Neural cell (in vitro differentiated cells): ENCODE data around the gene IDI1.

Experiments used
- EP300 ChIP-seq: fragments of 450-650 bp; conservative IDR thresholded peaks from 2 replicates; pipeline ENCODE4 v1.6.1; 2014; ENCODE audit warnings: antibody characterized with exemption, mild to moderate bottlenecking, moderate library complexity; ENCODE audit not compliant: poor library complexity, severe bottlenecking
- EZH2 ChIP-seq: fragments of 200-600, 300-800 bp; shearing (Covaris generic), sonication (generic); IDR thresholded peaks from 2 replicates; pipeline ENCODE4 v1.6.1; 2014; ENCODE audit warnings: antibody characterized with exemption, low read length, borderline replicate concordance, mild to moderate bottlenecking; ENCODE audit not compliant: insufficient read depth, poor library complexity, severe bottlenecking
- MXI1 ChIP-seq: fragments of 450-650 bp; conservative IDR thresholded peaks from 2 replicates; pipeline ENCODE4 v1.6.1; 2014; ENCODE audit warnings: antibody characterized with exemption, mild to moderate bottlenecking; ENCODE audit not compliant: poor library complexity, severe bottlenecking
- POLR2AphosphoS5 ChIP-seq: IDR thresholded peaks from 2 replicates; pipeline ENCODE4 v1.6.1; 2012
- TAF1 ChIP-seq: IDR thresholded peaks from 2 replicates; pipeline ENCODE4 v1.6.1; 2012; ENCODE audit warnings: low read depth
- TF ChIP-seq, protein P1 (sequence below): fragments of 450-650 bp; IDR thresholded peaks from 2 replicates; pipeline ENCODE4 v1.5.1; 2014; ENCODE audit warnings: antibody characterized with exemption, mild to moderate bottlenecking, moderate library complexity; ENCODE audit not compliant: poor library complexity, severe bottlenecking
- TF ChIP-seq, protein P2 (sequence below): IDR thresholded peaks from 2 replicates; pipeline ENCODE4 v1.6.1; 2012; ENCODE audit warnings: borderline replicate concordance

DNA sequence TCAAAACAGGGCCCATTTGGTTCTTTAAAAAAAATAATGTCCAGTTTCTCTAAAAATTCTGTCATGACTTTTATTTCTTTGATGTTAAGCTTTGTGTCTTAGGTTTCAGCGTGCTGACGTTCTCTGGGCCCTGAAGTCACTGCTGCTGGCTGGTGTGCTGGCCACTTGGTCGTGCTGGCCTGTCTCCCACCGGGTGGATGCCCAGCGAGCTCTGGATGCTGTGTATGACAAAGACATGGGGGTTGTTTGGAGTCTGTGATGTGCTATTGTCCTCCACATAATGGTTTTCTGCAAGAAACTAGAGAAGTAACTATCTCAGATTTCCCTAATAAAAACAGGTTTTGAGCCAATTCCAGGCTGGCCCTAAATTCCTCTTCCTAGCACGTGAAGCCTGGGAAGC lies 13.7 kb downstream of the IDI1 start:
- TF ChIP-seq, protein P1, sequence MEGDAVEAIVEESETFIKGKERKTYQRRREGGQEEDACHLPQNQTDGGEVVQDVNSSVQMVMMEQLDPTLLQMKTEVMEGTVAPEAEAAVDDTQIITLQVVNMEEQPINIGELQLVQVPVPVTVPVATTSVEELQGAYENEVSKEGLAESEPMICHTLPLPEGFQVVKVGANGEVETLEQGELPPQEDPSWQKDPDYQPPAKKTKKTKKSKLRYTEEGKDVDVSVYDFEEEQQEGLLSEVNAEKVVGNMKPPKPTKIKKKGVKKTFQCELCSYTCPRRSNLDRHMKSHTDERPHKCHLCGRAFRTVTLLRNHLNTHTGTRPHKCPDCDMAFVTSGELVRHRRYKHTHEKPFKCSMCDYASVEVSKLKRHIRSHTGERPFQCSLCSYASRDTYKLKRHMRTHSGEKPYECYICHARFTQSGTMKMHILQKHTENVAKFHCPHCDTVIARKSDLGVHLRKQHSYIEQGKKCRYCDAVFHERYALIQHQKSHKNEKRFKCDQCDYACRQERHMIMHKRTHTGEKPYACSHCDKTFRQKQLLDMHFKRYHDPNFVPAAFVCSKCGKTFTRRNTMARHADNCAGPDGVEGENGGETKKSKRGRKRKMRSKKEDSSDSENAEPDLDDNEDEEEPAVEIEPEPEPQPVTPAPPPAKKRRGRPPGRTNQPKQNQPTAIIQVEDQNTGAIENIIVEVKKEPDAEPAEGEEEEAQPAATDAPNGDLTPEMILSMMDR, result no peak
- no peak for TF ChIP-seq MXI1
- TF ChIP-seq, protein P2, sequence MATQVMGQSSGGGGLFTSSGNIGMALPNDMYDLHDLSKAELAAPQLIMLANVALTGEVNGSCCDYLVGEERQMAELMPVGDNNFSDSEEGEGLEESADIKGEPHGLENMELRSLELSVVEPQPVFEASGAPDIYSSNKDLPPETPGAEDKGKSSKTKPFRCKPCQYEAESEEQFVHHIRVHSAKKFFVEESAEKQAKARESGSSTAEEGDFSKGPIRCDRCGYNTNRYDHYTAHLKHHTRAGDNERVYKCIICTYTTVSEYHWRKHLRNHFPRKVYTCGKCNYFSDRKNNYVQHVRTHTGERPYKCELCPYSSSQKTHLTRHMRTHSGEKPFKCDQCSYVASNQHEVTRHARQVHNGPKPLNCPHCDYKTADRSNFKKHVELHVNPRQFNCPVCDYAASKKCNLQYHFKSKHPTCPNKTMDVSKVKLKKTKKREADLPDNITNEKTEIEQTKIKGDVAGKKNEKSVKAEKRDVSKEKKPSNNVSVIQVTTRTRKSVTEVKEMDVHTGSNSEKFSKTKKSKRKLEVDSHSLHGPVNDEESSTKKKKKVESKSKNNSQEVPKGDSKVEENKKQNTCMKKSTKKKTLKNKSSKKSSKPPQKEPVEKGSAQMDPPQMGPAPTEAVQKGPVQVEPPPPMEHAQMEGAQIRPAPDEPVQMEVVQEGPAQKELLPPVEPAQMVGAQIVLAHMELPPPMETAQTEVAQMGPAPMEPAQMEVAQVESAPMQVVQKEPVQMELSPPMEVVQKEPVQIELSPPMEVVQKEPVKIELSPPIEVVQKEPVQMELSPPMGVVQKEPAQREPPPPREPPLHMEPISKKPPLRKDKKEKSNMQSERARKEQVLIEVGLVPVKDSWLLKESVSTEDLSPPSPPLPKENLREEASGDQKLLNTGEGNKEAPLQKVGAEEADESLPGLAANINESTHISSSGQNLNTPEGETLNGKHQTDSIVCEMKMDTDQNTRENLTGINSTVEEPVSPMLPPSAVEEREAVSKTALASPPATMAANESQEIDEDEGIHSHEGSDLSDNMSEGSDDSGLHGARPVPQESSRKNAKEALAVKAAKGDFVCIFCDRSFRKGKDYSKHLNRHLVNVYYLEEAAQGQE, result no peak
- TF ChIP-seq TAF1, result no peak
- no peak for TF ChIP-seq EZH2
- TF ChIP-seq POLR2AphosphoS5, result no peak
- TF ChIP-seq EP300, result no peak
